Peyer's patch (tissue), 4 donors: ENCODE results near the gene RNF157. TPM values are rescaled to one million over a fixed set of nuclear protein-coding genes. Genes with fewer than 3 reads are reported as not detected.

Experiments used
- DNase-seq, 3 donors: peaks; one replicate each; pipeline ENCODE4 v3.0.0-alpha.2; 2017 to 2019
- H3K27ac ChIP-seq, 4 donors: fragments of 200-600 bp; sonication (generic); one replicate each; pipeline ENCODE4 v1.5.1; 2016 to 2019
- H3K27me3 ChIP-seq, 2 donors: fragments of 200-600 bp; sonication (generic); one replicate each; pipeline ENCODE4 v1.5.1; 2019
- H3K36me3 ChIP-seq, 3 donors: fragments of 200-600 bp; sonication (generic); one replicate each; pipeline ENCODE4 v1.5.1; 2016 to 2019
- H3K4me1 ChIP-seq, 4 donors: fragments of 200-600 bp; sonication (generic); one replicate each; pipeline ENCODE4 v1.5.1; 2016 to 2019
- H3K4me3 ChIP-seq, 4 donors: fragments of 200-600 bp; sonication (generic); 1 replicate in 3 of 4; 2 replicates in 1 of 4; pipeline ENCODE4 v1.5.1; 2016 to 2019; ENCODE audit warnings: mild to moderate bottlenecking in 1 of 4
- H3K9me3 ChIP-seq, 4 donors: fragments of 200-600 bp; sonication (generic); one replicate each; pipeline ENCODE4 v1.5.1; 2016 to 2019; ENCODE audit warnings: mild to moderate bottlenecking in 1 of 4
- POLR2A ChIP-seq, 2 donors: fragments of 450-650 bp; IDR thresholded peaks; one replicate each; pipeline ENCODE4 v1.5.1; 2017; ENCODE audit warnings: antibody characterized with exemption in 2 of 2, mild to moderate bottlenecking in 2 of 2, moderate library complexity in 2 of 2
- total RNA-seq, 4 donors: library from RNA; depleted of rRNA; stranded (reverse); fragments of >200 nt; gene quantifications; one replicate each; pipeline ENCODE4 v1.1.0, GENCODE V29; 2016
- TF ChIP-seq, protein P1 (sequence below), 6 experiments: fragments of 450-650 bp in 4 of 6; fragments of 200-600 bp in 2 of 6; sonication (generic) in 1 of 6; IDR thresholded peaks; one replicate each; pipeline ENCODE4 v1.5.1; 2017 to 2019; ENCODE audit warnings: antibody characterized with exemption in 6 of 6, mild to moderate bottlenecking in 3 of 6, moderate library complexity in 1 of 6

Gene RNF157
- total RNA-seq, 4 donors from 2014 or later = 73.4 to 115 (median 106) TPM

DNA sequence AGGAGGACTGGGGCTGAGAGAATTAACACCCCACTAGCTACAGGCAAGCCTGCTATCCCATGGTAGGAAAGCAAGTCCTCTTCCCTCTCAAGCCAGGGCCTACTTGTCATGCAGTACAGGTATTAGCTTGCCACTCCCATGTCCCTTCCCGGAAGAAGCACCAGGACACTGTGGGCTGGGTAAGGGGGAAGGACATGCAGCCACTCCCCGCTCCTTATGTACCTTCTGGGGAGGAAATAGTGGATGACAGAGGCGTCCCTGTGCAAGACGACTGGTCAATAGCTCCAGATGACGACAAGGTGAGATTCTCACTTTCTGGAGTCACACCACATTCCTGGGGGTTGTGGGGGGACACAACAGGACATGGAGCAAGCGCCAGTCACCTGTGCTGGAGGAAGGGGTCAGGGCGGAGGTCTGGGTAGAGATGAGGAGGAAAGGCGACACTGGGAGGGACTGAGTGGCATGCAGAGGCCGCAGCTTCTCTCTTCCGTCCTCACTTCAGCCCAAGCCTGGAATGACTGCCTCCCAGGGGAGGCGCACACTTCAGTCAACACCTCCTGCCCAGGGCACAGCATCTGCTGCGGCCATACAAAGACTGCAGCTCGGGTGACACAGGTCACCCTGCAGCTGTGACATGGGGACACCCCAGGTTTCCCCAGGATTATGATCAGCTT, 84.2 kb downstream of the RNF157 start:
- no peaks in the 10 kb centered on the region for H3K27me3 ChIP-seq
- no peaks in the 10 kb centered on the region for H3K4me1 ChIP-seq
- DNase-seq = no peak
- no peaks in the 10 kb centered on the region for H3K9me3 ChIP-seq
- no peak overlapping the region for H3K27ac ChIP-seq
- H3K4me3 ChIP-seq = no peak overlapping the region
- peaks cover 0 to 18% (median 0%) of the 10 kb centered on the region in 3 donors for H3K36me3 ChIP-seq
- TF ChIP-seq, protein P1, sequence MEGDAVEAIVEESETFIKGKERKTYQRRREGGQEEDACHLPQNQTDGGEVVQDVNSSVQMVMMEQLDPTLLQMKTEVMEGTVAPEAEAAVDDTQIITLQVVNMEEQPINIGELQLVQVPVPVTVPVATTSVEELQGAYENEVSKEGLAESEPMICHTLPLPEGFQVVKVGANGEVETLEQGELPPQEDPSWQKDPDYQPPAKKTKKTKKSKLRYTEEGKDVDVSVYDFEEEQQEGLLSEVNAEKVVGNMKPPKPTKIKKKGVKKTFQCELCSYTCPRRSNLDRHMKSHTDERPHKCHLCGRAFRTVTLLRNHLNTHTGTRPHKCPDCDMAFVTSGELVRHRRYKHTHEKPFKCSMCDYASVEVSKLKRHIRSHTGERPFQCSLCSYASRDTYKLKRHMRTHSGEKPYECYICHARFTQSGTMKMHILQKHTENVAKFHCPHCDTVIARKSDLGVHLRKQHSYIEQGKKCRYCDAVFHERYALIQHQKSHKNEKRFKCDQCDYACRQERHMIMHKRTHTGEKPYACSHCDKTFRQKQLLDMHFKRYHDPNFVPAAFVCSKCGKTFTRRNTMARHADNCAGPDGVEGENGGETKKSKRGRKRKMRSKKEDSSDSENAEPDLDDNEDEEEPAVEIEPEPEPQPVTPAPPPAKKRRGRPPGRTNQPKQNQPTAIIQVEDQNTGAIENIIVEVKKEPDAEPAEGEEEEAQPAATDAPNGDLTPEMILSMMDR (IDR thresholded peaks at IDR 0.05) = no peak
- no peak for TF ChIP-seq POLR2A (IDR thresholded peaks at IDR 0.05)

DNA sequence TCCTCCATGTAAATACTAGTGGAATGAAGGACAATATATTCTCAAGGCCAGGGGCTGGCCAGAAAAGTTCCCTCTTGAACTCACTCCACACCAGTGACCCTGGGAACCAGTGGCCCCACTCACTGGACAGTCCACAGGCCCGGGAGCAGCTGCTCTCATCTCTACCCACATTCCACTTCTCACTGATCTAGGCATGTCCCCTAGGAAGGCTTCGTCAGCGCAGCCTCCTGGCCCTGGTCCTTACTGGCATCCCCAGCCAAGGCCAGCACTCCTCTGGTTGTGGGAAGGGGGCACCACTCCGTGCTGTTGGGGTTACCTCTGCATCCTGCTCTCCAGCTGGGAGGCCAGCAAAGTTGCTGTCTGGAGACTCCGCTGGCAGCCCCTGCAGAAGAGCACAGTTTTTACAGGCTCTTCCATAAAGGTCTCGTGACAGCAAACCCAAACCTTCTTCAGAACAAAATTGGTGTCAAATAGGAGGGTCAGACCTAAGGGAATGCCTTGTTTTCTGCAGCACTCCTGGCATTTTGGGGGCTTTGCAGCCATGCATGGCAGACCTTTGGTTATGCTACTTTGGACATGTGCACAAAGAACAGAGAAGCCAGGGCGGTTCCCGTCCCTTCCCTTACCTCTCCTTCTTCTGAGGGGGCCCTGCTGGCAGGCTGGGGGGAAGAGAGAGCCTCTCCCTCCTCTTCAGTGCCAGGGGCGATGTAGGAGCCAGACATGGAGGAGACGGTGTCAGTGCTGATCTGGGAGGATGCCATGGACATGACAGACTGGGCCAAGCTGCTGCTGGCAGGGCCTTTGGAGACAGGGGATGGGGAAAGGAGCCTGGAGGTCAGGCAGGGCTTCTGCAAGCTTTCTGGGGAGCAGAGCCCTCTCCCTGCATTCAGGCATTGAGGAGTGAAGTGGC, 85.1 kb downstream of the RNF157 start:
- Histone ChIP-seq H3K9me3 (no peaks in the 10 kb centered on the region), H3K27ac (no peak overlapping the region), H3K27me3 (no peaks in the 10 kb centered on the region), H3K4me1 (no peaks in the 10 kb centered on the region), H3K36me3 (peaks cover 0 to 18% (median 0%) of the 10 kb centered on the region in 3 donors), H3K4me3 (no peak overlapping the region)
- no peak for DNase-seq
- no peak for TF ChIP-seq POLR2A (IDR thresholded peaks at IDR 0.05)
- TF ChIP-seq, protein P1 (IDR thresholded peaks at IDR 0.05) = no peak

- Histone ChIP-seq H3K27me3 (no peaks in the 10 kb centered on the region), H3K27ac (no peak overlapping the region), H3K36me3 (peaks cover 0 to 17% (median 0%) of the 10 kb centered on the region in 3 donors), H3K9me3 (no peaks in the 10 kb centered on the region), H3K4me1 (no peaks in the 10 kb centered on the region), H3K4me3 (no peak overlapping the region)
- no peak for TF ChIP-seq POLR2A (IDR thresholded peaks at IDR 0.05)
- TF ChIP-seq, protein P1 (IDR thresholded peaks at IDR 0.05) = no peak
- no peak for DNase-seq
Observed at GRCh38 chr17:76154292-76154691, 86.0 kb downstream of the RNF157 start.

DNA sequence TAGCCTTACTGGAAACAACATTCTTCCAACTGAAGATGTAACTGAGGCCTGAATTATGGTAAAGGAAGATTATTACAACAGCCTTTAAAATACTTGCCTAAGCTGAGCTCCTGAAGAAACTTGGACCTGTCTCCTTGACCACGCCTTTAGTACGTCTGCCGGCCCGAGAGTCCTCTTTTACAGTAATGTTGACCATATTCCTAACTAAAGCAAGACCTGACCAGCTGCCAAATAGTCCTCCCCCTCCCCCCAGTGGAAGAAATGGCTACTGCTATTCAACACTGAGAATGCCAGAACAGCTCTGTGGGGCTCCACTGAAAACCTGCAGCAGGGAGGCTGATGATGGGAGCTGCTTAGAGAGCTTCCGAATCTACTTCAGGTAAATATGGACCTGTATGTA, 86.7 kb downstream of the RNF157 start:
- H3K27ac ChIP-seq = no peak overlapping the region
- no peak for DNase-seq
- H3K36me3 ChIP-seq = peaks cover 0 to 10% (median 0%) of the 10 kb centered on the region in 3 donors
- TF ChIP-seq, protein P1 (IDR thresholded peaks at IDR 0.05) = peak in 2 of 6 experiments; percentile 6 to 7
- no peak for TF ChIP-seq POLR2A (IDR thresholded peaks at IDR 0.05)
- H3K27me3 ChIP-seq = no peaks in the 10 kb centered on the region
- no peaks in the 10 kb centered on the region for H3K4me1 ChIP-seq
- no peaks in the 10 kb centered on the region for H3K9me3 ChIP-seq
- H3K4me3 ChIP-seq = no peak overlapping the region

GRCh38 chr17:76153202-76153601, 87.1 kb downstream of the RNF157 start:
- Histone ChIP-seq H3K9me3 (no peaks in the 10 kb centered on the region), H3K36me3 (peaks cover 0 to 6% (median 0%) of the 10 kb centered on the region in 3 donors), H3K4me3 (no peak overlapping the region), H3K27ac (no peak overlapping the region), H3K27me3 (no peaks in the 10 kb centered on the region), H3K4me1 (no peaks in the 10 kb centered on the region)
- peak in 1 of 3 donors; percentile 12 for DNase-seq
- TF ChIP-seq, protein P1 (IDR thresholded peaks at IDR 0.05) = no peak
- TF ChIP-seq POLR2A (IDR thresholded peaks at IDR 0.05) = no peak
